ENCODE data around the gene ZC3HAV1L.
"Not testable (repeated sequence)": the region's sequence is repeated elsewhere in the genome, so short reads cannot be mapped to it uniquely, and the experiment has no call there.

ZC3HAV1L gene

GRCh38 chr7:139054656-139055055 lies 18.8 kb upstream of the ZC3HAV1L start:
- DNase-seq (ENCODE audit: extremely low read depth in 1 of 2, low read depth in 1 of 2) = not testable (repeated sequence)

GRCh38 chr7:139054101-139054500 lies 18.3 kb upstream of the ZC3HAV1L start:
- no peak for DNase-seq (ENCODE audit: extremely low read depth in 1 of 2, low read depth in 1 of 2)

- DNase-seq (ENCODE audit: extremely low read depth in 1 of 2, low read depth in 1 of 2) = no peak
Observed at GRCh38 chr7:139051655-139052054, 15.8 kb upstream of the ZC3HAV1L start.

- no peak for DNase-seq (ENCODE audit: extremely low read depth in 1 of 2, low read depth in 1 of 2)
Observed at GRCh38 chr7:139049936-139050335, 14.1 kb upstream of the ZC3HAV1L start.

GRCh38 chr7:139049111-139049510 lies 13.3 kb upstream of the ZC3HAV1L start:
- no peak for DNase-seq (ENCODE audit: extremely low read depth in 1 of 2, low read depth in 1 of 2)

GRCh38 chr7:139047970-139048369 lies 12.1 kb upstream of the ZC3HAV1L start:
- DNase-seq (ENCODE audit: extremely low read depth in 1 of 2, low read depth in 1 of 2) = no peak

GRCh38 chr7:139046143-139046542 lies 10.3 kb upstream of the ZC3HAV1L start:
- no peak for DNase-seq (ENCODE audit: extremely low read depth in 1 of 2, low read depth in 1 of 2)

- no peak for DNase-seq (ENCODE audit: extremely low read depth in 1 of 2, low read depth in 1 of 2)
Observed at GRCh38 chr7:139044813-139045794, 9.3 kb upstream of the ZC3HAV1L start.

GRCh38 chr7:139043823-139044812 lies 8.3 kb upstream of the ZC3HAV1L start:
- DNase-seq (ENCODE audit: extremely low read depth in 1 of 2, low read depth in 1 of 2) = peak; percentile 33 to 69

GRCh38 chr7:139041378-139042085 lies 5.7 kb upstream of the ZC3HAV1L start:
- DNase-seq (ENCODE audit: extremely low read depth in 1 of 2, low read depth in 1 of 2) = no peak

GRCh38 chr7:139038691-139039090 lies 2.8 kb upstream of the ZC3HAV1L start:
- no peak for DNase-seq (ENCODE audit: extremely low read depth in 1 of 2, low read depth in 1 of 2)

GRCh38 chr7:139036901-139037300 lies 1.1 kb upstream of the ZC3HAV1L start:
- DNase-seq (ENCODE audit: extremely low read depth in 1 of 2, low read depth in 1 of 2) = no peak

- no peak for DNase-seq (ENCODE audit: extremely low read depth in 1 of 2, low read depth in 1 of 2)
Observed at GRCh38 chr7:139034855-139035585, 822 bp downstream of the ZC3HAV1L start.

GRCh38 chr7:139034336-139034735 lies 1.5 kb downstream of the ZC3HAV1L start:
- DNase-seq (ENCODE audit: extremely low read depth in 1 of 2, low read depth in 1 of 2) = no peak

GRCh38 chr7:139033346-139034114 lies 2.3 kb downstream of the ZC3HAV1L start:
- DNase-seq (ENCODE audit: extremely low read depth in 1 of 2, low read depth in 1 of 2) = no peak

GRCh38 chr7:139032473-139032872 lies 3.4 kb downstream of the ZC3HAV1L start:
- no peak for DNase-seq (ENCODE audit: extremely low read depth in 1 of 2, low read depth in 1 of 2)

- no peak for DNase-seq (ENCODE audit: extremely low read depth in 1 of 2, low read depth in 1 of 2)
Observed at GRCh38 chr7:139029353-139029752, 6.5 kb downstream of the ZC3HAV1L start.

- no peak for DNase-seq (ENCODE audit: extremely low read depth in 1 of 2, low read depth in 1 of 2)
Observed at GRCh38 chr7:139026551-139026950, 9.3 kb downstream of the ZC3HAV1L start.

- DNase-seq (ENCODE audit: extremely low read depth in 1 of 2, low read depth in 1 of 2) = not testable (repeated sequence)
Observed at GRCh38 chr7:139025861-139026260, 10.0 kb downstream of the ZC3HAV1L start.

Data from stimulated activated CD8-positive, alpha-beta memory T cell treated with anti-CD3 and anti-CD28 coated beads, Interleukin-7, amount 100 ng/mL, for 48 hours (primary cell).